Activated CD4-positive, alpha-beta T cell treated with anti-CD3 and anti-CD28 coated beads, Interleukin-2, amount 50 U/mL, for 16 hours (primary cell): ENCODE data around the gene ERP27.
A peak's percentile ranks its signal among the peaks of the same experiment; 100 is the strongest.

Source experiments
- DNase-seq: peaks from one replicate; pipeline ENCODE4 v3.0.0-alpha.2; 2020

Gene ERP27

GRCh38 chr12:14896521-14897169 lies 41.7 kb downstream of the ERP27 start:
- no peak for DNase-seq

- DNase-seq: no peak
Measured at GRCh38 chr12:14893506-14894250, 44.7 kb downstream of the ERP27 start.

GRCh38 chr12:14892726-14893505 lies 45.4 kb downstream of the ERP27 start:
- no peak for DNase-seq

- no peak for DNase-seq
Measured at GRCh38 chr12:14890701-14891100, 47.6 kb downstream of the ERP27 start.

DNA sequence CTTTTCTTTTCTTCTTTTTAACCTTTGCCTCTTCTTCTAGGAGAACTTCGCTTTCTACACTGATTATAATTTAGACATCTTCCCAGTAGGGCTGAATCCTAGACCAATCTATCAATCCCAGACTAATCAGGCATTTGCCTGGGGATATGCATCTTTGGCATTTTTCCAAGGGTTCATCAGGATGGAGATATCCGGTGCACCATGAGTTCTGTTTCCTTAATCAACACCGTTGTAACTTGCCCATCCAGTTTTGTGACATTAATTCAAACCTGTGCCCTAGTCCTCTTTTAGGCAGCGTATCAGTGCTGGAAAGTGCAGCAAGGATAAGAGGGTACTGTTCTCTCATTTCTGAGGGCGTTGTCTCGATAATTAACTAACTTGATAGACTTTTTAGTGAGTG lies 52.1 kb downstream of the ERP27 start:
- DNase-seq: no peak

DNA sequence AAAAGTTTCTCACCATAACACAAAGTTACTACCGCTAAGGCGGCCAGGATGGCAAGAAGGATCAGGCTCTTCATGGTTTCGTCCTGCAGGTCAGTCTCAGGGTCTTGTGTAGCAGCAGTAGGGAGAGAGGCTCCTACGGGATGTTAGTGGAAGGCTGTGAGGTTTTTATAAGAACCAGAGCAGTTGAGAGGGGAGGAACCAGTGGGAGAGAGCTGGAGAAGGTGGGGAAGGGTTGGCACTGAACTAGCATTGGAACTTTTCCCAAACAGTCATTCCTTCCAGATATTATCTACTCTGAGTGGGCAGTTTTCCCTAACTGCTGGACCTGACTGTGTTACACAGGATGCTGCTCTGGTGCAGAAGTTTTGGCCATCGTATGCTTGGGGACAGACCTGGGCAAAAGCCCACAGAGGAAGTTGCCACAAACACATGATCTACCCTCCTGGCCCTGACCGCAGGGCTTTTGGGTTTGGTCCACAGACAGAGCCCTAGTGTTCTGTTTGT lies 52.6 kb downstream of the ERP27 start, which contains the start of gene MGP:
TSS of gene MGP (minus strand) at position 137 of the 504 bp plus-strand sequence. CDS start at position 74, 63 bp downstream.
- DNase-seq: no peak

DNA sequence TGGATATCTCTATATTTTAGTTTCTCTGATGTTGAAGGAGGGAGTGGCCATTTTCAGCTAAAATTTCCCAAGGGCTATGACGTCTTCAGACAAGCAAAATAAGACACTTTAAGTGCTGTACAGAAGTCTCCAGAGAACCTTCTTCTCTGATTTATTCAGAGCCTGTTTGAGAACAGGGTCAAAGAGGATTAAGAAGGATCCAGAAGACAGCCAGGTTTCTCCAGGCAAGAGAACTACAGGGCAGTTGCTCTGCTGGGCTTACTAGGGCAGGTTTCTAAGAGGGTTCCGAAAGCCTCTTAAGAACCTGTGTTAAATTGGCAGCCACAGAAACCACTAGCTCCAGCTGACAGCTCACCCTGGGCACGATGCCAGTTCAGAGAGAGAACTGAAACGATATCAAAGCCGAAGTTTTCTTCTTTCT lies 53.9 kb downstream of the ERP27 start:
- peak; percentile 62 for DNase-seq

GRCh38 chr12:14883686-14884085 lies 54.7 kb downstream of the ERP27 start:
- no peak for DNase-seq

DNA sequence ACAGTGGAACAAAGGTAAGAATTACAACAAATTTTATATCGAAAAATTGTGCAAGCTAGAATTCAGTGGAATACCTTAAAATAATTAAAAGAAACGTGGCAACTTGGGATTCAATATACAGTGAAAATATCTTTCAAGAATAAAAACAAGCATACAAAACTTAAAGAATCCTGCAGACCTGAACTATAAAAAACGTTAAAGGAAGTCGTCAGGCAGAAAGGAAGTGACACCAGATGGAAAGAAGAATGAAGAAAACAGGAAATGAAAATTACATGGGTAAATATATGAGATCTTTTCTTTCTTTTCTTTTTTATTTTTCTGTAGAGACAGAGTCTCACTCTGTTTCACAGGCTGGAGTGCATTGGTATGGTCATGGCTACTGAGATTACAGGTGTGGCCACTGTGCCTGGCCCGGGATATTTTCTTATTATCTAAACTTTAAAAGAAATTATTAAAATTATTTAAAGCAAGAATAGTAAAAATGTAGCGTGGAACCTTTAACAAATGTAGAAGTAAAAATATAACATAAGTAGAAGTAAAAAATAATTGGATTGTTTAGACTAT lies 57.4 kb downstream of the ERP27 start:
- DNase-seq: no peak

DNA sequence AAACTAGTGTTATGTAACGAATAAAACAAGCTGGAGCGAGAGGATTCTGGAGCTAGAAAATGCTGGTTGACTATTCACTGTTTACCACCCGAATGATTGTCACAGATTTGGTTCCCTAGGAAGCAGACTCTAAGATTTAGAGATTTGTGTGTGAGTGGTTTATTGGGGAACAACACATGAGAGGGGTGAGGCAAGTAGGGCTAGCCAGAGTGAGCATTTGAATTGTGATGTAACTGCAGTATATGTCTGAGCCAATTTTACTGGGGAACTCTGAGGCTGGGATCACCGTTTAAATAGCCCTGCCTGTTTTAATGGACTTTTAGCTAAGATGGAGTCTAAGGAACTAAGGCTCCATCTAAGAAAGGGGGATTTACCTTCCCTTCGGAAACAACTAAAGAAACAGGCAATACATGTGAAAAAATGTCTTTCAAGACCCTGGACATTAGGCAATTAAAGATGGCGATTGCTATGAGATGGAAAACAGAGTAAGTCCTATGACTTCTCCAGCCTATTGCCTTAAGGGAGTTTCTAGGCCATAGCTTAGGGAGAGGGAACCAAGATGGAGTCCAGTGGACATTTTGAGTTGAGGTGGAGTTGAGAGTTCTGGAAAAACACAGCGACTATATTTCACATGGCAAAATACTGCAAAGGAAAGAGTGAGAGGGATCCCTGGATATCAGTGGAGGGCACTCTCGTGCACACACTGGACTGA lies 59.0 kb downstream of the ERP27 start:
- no peak for DNase-seq

- DNase-seq: no peak
Measured at GRCh38 chr12:14878488-14878887, 59.8 kb downstream of the ERP27 start.

DNA sequence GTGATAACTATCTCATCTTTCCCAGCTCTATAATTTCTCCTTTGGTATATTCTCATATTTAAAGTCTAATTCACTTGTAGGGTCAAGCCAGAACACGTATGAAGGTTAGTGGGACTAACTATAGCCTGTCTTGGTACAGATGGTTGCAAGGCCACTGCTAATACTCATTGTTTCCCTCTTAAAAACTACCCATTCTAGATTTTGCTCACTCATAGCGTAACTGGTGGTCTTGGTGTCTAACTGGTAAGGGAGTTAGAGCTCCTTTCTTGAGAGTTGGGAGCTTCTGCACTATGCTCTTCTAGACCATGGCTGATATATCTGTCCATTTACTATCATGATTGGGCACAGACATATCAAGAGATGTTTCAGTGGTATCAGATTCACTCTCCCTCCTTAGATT lies 61.5 kb downstream of the ERP27 start:
- no peak for DNase-seq

DNA sequence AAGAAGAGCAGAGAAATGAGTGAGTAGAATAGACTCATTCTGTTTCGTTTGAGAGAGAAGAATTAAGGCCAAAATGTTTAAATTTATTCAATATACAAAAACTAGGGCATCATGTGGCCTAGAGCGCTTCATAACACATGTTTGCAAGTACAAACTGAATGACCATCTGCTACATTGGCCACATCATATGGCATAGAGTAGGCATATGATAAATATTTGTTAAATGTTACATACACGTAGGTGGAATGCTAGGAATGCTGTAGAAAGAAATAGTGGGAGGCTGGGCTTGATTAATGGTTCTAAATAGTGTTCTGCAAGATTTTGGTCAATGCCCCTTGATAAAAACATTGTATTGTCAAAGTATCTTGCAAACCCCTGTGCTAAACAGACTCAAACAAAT lies 63.5 kb downstream of the ERP27 start:
- DNase-seq: no peak

- DNase-seq: no peak
Measured at GRCh38 chr12:14873440-14874185, 64.7 kb downstream of the ERP27 start.

- no peak for DNase-seq
Measured at GRCh38 chr12:14871886-14872285, 66.5 kb downstream of the ERP27 start.

DNA sequence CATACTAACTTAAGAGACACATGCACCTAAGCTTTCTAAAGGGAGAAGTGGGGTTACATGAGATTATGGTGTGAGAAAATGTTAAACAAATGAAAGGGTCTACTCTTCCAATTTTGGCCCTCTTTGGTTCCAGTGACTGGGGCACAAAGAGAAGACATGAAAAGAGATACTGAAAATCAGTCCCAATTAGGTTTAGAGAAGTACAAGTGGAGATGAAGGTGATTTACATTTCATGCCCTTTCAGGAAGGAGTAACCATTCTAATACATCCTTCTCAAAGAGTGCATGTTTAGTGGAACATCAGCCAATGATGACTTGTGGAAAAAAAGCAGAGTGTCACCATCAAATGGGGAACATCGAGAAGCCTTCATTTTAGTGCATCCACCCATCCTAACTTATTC lies 67.1 kb downstream of the ERP27 start:
- DNase-seq: no peak

- DNase-seq: no peak
Measured at GRCh38 chr12:14868916-14869506, 69.3 kb downstream of the ERP27 start.
